Measurements from ENCODE around the gene PHOX2B.
A peak's percentile ranks its signal among the peaks of the same experiment; 100 is the strongest.

Gene PHOX2B

DNA sequence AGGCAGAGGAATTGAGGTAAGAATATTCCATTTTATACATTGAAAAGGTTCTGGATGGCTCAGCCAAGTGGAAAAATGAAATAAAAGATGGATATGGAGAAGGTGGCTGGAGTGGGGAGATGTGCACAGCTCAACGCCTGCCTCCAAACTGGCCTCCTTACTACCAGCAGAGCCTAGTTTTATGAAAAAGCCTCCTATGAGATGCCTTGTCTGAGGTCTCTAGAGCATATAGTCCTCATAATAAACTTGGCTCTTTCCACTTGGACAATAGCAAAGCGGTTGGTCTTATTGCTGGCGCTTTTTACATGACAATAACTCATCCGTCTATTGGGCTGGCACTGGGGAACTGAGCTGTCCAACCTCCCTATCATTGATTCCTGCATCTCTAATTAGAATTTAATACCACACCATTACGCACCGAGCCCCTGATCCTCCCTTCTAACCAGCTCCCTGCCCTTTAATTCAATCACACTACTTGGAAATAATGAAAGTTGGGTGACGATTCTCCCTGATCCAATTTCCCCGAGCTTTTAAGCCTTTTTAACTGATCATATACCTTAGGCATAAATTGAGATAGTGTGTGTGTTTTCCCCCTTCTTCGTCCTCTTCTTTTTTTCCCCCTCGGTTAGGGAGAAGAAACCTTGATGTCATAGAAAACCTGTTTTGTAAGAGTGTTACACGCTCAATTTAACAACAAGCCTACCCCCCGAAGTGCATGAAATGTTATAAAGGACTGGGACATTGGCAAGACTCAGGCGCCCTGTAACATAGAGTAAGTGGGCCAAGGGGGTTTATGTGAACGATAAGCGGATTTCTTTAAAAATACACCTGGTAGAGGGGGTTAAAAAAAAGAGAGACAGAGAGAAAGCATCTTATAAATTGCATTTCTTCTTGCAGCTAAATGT lies at the start of gene PHOX2B:
Gene PHOX2B, minus strand, starts transcription at position 155 of the 905 bp plus-strand sequence. Its CDS starts 115 bp downstream, at position 40.
- DNase-seq (ENCODE audit: low read depth, low spot score), result no peak

DNA sequence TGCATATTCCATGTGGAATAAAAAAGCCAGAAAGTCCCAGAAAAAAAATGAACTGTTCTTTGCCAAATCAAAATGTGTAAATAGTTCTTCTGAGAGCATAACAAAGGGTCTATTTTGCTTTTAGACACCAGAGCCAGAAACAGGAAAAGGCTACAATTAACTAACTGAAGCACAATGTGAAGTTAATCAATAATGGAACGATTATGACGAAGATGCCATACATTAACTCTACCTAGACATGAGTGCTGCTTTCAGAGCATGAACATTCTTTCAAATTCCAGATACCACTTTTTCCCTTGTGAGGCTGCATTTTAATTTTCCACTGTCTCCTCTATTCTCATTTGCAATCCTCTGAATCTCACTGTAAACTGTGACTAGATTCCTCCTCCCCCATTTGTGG lies 48.7 kb upstream of the PHOX2B start:
- no peak for DNase-seq (ENCODE audit: low read depth, low spot score)

- peak; percentile 2 for DNase-seq (ENCODE audit: low read depth, low spot score)
Observed at GRCh38 chr4:41796545-41797210, 48.2 kb upstream of the PHOX2B start.

DNA sequence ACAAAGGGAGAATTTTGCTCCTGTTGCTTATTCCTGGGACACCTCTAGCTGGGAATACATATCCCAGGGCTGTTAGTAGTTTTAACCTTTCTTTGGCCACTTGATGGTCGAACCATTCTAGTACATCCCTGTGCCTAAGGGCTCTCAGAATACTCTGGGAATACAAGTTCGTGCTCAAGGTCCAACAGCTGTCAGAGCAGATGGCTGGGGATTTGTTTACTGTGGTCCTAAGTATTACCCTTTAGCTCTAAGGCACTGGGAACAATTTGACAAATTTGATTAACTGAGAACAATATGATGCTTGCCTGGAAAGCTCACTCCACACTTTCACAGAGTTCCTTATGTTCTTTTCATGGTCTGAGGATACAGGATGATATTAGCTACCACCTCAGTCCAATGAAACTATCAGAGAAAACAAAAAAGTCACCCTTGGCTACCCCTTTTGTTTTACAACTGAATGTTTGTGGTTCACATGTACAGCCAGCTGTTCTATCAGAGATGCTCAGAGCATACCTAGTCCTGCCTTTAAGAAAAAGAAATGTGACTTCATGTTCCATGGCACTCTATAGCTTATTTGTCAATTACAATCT lies 47.4 kb upstream of the PHOX2B start:
- DNase-seq (ENCODE audit: low read depth, low spot score), result no peak

GRCh38 chr4:41792166-41792565 lies 43.6 kb upstream of the PHOX2B start:
- DNase-seq (ENCODE audit: low read depth, low spot score), result no peak

GRCh38 chr4:41791557-41791956 lies 43.0 kb upstream of the PHOX2B start:
- DNase-seq (ENCODE audit: low read depth, low spot score), result no peak

GRCh38 chr4:41787931-41788330 lies 39.4 kb upstream of the PHOX2B start:
- no peak for DNase-seq (ENCODE audit: low read depth, low spot score)

DNA sequence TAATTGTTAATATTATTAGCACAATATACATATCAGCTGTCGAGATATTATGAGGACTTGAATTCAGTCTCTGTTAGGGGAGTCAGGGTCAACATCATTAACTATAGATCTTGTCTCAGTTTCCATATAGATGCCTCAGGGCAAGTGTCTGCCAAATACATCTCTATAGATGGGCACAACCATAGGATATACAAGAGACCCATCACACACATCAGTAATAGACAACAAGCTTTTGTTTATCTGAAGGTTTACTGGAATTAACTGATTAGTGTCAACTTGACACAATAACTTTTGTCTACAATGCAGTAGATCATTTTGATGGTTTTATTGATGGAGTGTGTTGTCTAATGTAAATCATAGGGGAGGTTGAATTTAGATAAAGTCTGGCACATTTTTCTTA lies 37.1 kb upstream of the PHOX2B start:
- no peak for DNase-seq (ENCODE audit: low read depth, low spot score)

GRCh38 chr4:41784191-41784979 lies 35.9 kb upstream of the PHOX2B start:
- DNase-seq (ENCODE audit: low read depth, low spot score), result no peak

DNA sequence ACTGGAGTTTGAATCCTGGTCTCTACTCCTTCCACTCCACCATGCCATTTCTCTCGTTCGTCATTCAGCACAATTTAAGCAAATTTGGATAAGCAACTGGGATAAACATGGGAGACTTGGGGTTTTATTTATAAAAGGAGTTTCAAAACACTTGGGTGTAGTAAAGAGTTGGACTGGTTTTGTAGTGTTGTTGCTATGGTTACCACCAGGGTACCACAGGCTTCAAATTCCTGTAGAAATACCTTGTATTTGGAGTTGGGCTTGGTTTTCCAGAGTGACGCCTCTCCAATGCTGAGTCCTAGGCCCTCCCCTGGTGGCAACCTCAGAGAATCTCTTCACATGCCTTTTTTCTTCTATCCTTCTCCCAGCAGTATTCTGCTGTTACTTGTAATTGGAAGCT lies 27.9 kb upstream of the PHOX2B start:
- DNase-seq (ENCODE audit: low read depth, low spot score), result no peak

- DNase-seq (ENCODE audit: low read depth, low spot score), result no peak
Observed at GRCh38 chr4:41763729-41764128, 15.2 kb upstream of the PHOX2B start.

DNA sequence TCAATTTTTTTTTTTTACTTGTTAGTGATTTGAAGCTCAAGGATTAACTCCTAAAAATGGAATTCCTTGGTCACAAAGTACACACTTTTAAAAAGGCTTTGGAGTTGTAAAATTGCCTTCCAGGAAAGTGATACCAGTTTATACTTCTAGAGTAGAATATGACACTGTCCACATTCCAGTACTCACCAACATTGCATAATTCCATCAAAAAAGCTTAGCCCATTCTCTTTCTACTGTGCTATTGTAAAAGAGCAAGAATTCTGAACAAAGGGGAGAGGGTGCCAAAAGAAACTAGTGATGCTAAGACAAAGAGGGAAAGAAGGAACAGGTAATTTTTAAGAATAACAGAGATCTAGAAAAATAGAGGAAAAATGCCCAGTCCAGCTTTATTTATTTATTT lies 10.4 kb upstream of the PHOX2B start:
- no peak for DNase-seq (ENCODE audit: low read depth, low spot score)

GRCh38 chr4:41757521-41758156 lies 9.1 kb upstream of the PHOX2B start:
- no peak for DNase-seq (ENCODE audit: low read depth, low spot score)

DNA sequence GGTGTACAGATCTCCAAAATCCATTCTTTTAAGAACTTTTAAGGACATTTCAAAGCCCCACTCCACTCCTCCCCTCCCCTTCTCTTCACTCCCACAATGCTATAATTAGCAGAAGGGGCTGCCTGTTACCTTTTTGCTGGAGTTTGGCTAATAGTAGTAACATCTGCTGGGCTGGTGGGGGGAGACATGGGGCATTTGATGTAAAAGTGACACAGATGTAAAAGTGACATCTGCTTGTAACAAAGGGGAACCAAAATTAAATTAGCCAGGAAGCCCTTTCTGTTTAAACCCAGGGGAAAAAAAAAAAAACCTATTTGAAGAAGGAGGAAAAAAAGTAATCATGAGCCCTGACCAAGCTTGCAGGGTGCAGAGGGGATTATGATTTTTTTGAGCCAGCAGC lies 5.4 kb upstream of the PHOX2B start:
- no peak for DNase-seq (ENCODE audit: low read depth, low spot score)

DNA sequence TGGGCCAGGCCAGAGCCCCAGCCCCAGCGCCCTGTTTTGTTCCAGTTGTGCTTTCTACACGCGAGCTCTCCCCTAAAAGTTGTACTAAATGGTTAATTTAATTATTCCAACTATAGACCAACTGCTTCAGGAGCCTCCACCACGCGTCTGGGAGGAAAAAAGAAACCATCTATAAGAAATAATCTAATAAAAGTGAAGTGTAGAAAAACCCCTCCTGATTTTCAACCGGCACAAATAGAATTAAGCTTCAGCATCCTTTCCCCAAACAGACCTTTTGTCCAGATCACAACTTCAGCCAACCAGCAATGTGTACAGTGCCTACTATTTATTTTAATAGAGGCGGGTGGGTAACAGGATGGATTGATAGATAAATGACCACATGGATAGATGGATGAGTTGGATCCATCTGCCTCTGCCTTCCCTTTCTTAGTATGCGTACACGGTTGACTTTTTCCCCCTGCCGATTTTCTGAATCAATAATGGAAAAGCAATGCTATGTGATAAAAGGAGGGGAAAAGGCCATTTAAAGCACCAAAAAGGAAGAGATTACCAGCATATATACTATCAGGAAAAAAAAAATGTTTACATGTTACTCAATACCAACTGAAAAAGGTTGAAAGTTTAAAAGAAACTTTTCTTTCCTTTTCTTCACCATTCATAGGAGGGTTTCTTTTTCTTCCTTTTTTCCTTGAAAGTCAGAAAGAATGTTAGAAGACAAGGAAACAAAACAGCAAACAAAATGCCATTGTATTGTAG lies 3.7 kb upstream of the PHOX2B start:
- DNase-seq (ENCODE audit: low read depth, low spot score), result no peak

- DNase-seq (ENCODE audit: low read depth, low spot score), result no peak
Observed at GRCh38 chr4:41751449-41752061, 3.0 kb upstream of the PHOX2B start.

- DNase-seq (ENCODE audit: low read depth, low spot score), result no peak
Observed at GRCh38 chr4:41750626-41751448, 2.3 kb upstream of the PHOX2B start.

DNA sequence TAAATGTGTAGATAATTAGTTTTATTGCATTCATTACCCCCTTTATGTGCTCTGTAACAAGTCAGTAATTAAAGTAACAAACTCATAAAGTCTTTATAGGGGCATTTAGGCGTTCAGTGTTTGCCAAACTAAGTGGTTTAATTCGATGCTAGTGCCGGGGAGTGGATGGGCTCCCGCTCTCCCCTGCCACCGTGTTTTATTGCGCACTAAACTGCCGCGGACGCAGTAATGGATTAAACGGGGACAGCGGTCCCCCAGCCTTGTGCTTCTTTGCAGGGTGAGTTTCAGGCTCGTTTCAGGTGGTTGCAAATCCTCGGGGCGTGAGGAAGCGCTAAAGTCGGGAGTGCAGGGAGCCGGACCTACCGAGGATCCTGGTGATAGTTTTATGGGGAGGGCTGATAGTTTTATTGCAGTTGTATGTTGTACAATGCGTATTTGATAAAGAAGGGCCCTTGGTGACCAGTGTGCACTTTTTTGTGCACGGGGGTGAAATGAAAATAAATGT lies 1.6 kb upstream of the PHOX2B start:
- no peak for DNase-seq (ENCODE audit: low read depth, low spot score)

- DNase-seq (ENCODE audit: low read depth, low spot score), result no peak
Observed at GRCh38 chr4:41749631-41750039, 1.1 kb upstream of the PHOX2B start.
